C4-2B (cell line): ENCODE results near the gene NRXN3.

Experiments used
- ZFX ChIP-seq: fragments of 450-650 bp; IDR thresholded peaks from 2 replicates; pipeline ENCODE4 v1.6.1; 2017
- TF ChIP-seq, protein P1 (sequence below): fragments of 450-650 bp; conservative IDR thresholded peaks from 2 replicates; pipeline ENCODE4 v1.5.1; 2017; ENCODE audit warnings: mild to moderate bottlenecking

DNA sequence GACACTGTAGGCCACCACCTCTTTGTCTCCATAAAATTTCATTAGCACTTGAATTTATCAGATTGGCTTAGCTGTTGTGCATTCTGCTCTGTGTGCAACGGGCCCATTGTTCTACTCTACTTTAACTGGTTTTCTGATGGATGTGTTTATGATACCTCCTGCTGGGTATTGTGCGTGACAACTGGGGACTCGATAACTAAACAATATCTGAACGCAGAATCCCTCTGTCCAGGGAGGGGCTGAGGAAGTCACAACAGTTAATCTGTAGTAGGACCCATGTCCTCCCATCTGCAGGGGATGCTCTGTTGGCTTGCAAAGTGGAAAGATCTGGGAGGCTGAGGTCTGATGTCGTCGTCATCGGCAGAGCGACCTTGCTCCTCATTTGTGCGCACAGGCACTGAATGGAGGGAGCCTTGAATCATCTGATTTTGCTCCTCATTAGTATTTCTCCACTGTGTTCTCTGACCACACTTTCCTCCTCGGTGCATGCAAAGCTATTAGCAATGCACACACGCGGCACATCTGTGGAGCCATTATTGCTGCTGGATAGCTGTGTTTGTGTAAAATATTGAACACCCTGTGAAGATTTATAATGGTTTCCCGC lies 422.5 kb downstream of the NRXN3 start:
- TF ChIP-seq, protein P1, sequence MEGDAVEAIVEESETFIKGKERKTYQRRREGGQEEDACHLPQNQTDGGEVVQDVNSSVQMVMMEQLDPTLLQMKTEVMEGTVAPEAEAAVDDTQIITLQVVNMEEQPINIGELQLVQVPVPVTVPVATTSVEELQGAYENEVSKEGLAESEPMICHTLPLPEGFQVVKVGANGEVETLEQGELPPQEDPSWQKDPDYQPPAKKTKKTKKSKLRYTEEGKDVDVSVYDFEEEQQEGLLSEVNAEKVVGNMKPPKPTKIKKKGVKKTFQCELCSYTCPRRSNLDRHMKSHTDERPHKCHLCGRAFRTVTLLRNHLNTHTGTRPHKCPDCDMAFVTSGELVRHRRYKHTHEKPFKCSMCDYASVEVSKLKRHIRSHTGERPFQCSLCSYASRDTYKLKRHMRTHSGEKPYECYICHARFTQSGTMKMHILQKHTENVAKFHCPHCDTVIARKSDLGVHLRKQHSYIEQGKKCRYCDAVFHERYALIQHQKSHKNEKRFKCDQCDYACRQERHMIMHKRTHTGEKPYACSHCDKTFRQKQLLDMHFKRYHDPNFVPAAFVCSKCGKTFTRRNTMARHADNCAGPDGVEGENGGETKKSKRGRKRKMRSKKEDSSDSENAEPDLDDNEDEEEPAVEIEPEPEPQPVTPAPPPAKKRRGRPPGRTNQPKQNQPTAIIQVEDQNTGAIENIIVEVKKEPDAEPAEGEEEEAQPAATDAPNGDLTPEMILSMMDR: no peak
- TF ChIP-seq ZFX: no peak
